A549 (cell line): ENCODE measurements around the gene RNH1.

Experiments
- CBX2 ChIP-seq: fragments of 200-600 bp; sonication (generic); IDR thresholded peaks from 2 replicates; pipeline ENCODE4 v1.6.1; 2016; ENCODE audit warnings: low read depth, mild to moderate bottlenecking, borderline replicate concordance
- EP300 ChIP-seq, 2 experiments: fragments of >200 bp; sonication (Bioruptor Twin); formaldehyde crosslinking; IDR thresholded peaks; 2 replicates in 1 of 2; 3 replicates in 1 of 2; pipeline ENCODE4 v1.6.1; 2016 to 2017
- FOSB ChIP-seq: fragments of 250-450 bp; sonication (Bioruptor Pico); IDR thresholded peaks from 2 replicates; pipeline ENCODE4 v1.5.0; 2020; ENCODE audit warnings: mild to moderate bottlenecking, moderate library complexity
- HOXA7 ChIP-seq: fragments of 250-450 bp; sonication (Bioruptor Pico); IDR thresholded peaks from 2 replicates; pipeline ENCODE4 v1.5.0; 2020; ENCODE audit warnings: mild to moderate bottlenecking, moderate library complexity
- JUN ChIP-seq, 2 experiments: fragments of >200 bp; sonication (Bioruptor Twin); formaldehyde crosslinking; IDR thresholded peaks; 2 replicates in 1 of 2; 3 replicates in 1 of 2; pipeline ENCODE4 v1.6.1; 2016 to 2017
- MAFK ChIP-seq: fragments of 450-650 bp; IDR thresholded peaks from 2 replicates; pipeline ENCODE4 v1.6.1; 2014; ENCODE audit not compliant: partially characterized antibody
- RCOR1 ChIP-seq: fragments of 150-350 bp; IDR thresholded peaks from 2 replicates; pipeline ENCODE4 v1.6.1; 2014; ENCODE audit warnings: antibody characterized with exemption, low read length, low read depth
- USF2 ChIP-seq: fragments of 450-650 bp; IDR thresholded peaks from 2 replicates; pipeline ENCODE4 v1.6.1; 2014; ENCODE audit warnings: antibody characterized with exemption
- TF ChIP-seq, protein P1 (sequence below): fragments of >200 bp; sonication (Bioruptor Twin); formaldehyde crosslinking; IDR thresholded peaks from 3 replicates; pipeline ENCODE4 v1.5.1; 2016
- TF ChIP-seq, protein P2 (sequence below): fragments of 200-600 bp; sonication (generic); IDR thresholded peaks from 2 replicates; pipeline ENCODE4 v1.6.1; 2016; ENCODE audit warnings: antibody characterized with exemption, mild to moderate bottlenecking, moderate library complexity
- TF ChIP-seq, protein P3 (sequence below): fragments of 150-350 bp; IDR thresholded peaks from 2 replicates; pipeline ENCODE4 v1.6.1; 2014; ENCODE audit warnings: low read depth, mild to moderate bottlenecking, low read length
- TF ChIP-seq, protein P4 (sequence below): IDR thresholded peaks from 2 replicates; pipeline ENCODE4 v1.6.1; 2012

- TF ChIP-seq FOSB (CRISPR knock-in tag) (no peak), HOXA7 (CRISPR knock-in tag) (no peak), EP300 (IDR thresholded peaks at IDR 0.05) (no peak), RCOR1 (no peak), MAFK (no peak), CBX2 (no peak), JUN (IDR thresholded peaks at IDR 0.05) (no peak), USF2 (no peak)
- TF ChIP-seq, protein P1, sequence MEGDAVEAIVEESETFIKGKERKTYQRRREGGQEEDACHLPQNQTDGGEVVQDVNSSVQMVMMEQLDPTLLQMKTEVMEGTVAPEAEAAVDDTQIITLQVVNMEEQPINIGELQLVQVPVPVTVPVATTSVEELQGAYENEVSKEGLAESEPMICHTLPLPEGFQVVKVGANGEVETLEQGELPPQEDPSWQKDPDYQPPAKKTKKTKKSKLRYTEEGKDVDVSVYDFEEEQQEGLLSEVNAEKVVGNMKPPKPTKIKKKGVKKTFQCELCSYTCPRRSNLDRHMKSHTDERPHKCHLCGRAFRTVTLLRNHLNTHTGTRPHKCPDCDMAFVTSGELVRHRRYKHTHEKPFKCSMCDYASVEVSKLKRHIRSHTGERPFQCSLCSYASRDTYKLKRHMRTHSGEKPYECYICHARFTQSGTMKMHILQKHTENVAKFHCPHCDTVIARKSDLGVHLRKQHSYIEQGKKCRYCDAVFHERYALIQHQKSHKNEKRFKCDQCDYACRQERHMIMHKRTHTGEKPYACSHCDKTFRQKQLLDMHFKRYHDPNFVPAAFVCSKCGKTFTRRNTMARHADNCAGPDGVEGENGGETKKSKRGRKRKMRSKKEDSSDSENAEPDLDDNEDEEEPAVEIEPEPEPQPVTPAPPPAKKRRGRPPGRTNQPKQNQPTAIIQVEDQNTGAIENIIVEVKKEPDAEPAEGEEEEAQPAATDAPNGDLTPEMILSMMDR: no peak
- TF ChIP-seq, protein P2, sequence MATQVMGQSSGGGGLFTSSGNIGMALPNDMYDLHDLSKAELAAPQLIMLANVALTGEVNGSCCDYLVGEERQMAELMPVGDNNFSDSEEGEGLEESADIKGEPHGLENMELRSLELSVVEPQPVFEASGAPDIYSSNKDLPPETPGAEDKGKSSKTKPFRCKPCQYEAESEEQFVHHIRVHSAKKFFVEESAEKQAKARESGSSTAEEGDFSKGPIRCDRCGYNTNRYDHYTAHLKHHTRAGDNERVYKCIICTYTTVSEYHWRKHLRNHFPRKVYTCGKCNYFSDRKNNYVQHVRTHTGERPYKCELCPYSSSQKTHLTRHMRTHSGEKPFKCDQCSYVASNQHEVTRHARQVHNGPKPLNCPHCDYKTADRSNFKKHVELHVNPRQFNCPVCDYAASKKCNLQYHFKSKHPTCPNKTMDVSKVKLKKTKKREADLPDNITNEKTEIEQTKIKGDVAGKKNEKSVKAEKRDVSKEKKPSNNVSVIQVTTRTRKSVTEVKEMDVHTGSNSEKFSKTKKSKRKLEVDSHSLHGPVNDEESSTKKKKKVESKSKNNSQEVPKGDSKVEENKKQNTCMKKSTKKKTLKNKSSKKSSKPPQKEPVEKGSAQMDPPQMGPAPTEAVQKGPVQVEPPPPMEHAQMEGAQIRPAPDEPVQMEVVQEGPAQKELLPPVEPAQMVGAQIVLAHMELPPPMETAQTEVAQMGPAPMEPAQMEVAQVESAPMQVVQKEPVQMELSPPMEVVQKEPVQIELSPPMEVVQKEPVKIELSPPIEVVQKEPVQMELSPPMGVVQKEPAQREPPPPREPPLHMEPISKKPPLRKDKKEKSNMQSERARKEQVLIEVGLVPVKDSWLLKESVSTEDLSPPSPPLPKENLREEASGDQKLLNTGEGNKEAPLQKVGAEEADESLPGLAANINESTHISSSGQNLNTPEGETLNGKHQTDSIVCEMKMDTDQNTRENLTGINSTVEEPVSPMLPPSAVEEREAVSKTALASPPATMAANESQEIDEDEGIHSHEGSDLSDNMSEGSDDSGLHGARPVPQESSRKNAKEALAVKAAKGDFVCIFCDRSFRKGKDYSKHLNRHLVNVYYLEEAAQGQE: no peak
- TF ChIP-seq, protein P3, sequence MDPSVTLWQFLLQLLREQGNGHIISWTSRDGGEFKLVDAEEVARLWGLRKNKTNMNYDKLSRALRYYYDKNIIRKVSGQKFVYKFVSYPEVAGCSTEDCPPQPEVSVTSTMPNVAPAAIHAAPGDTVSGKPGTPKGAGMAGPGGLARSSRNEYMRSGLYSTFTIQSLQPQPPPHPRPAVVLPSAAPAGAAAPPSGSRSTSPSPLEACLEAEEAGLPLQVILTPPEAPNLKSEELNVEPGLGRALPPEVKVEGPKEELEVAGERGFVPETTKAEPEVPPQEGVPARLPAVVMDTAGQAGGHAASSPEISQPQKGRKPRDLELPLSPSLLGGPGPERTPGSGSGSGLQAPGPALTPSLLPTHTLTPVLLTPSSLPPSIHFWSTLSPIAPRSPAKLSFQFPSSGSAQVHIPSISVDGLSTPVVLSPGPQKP: no peak
- TF ChIP-seq, protein P4, sequence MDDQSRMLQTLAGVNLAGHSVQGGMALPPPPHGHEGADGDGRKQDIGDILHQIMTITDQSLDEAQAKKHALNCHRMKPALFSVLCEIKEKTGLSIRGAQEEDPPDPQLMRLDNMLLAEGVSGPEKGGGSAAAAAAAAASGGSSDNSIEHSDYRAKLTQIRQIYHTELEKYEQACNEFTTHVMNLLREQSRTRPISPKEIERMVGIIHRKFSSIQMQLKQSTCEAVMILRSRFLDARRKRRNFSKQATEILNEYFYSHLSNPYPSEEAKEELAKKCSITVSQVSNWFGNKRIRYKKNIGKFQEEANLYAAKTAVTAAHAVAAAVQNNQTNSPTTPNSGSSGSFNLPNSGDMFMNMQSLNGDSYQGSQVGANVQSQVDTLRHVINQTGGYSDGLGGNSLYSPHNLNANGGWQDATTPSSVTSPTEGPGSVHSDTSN: no peak
Observed at GRCh38 chr11:468493-468892, 38.5 kb downstream of the RNH1 start.
